ENCODE measurements around the gene METTL13. TPM values are rescaled to one million over a fixed set of nuclear protein-coding genes. Genes with fewer than 3 reads are reported as not detected.

The METTL13 gene
- total RNA-seq: 11.9 and 13.0 TPM in 2 replicates

- no peak for TF ChIP-seq CTCF (IDR thresholded peaks at IDR 0.05; ENCODE audit: insufficient read depth, low read depth, low read length)
- DNase-seq (ENCODE audit: low read depth): peak; percentile 100
- peak within 1 kb of the TSS; percentile 98 for H3K4me3 ChIP-seq (ENCODE audit: low read depth, low read length)
These were observed at the start of gene METTL13 for GRCh38 chr1:171781176-171781875. Gene METTL13, plus strand, starts transcription at chr1:171781660. Its CDS starts 308 bp downstream, at chr1:171781968.

DNA sequence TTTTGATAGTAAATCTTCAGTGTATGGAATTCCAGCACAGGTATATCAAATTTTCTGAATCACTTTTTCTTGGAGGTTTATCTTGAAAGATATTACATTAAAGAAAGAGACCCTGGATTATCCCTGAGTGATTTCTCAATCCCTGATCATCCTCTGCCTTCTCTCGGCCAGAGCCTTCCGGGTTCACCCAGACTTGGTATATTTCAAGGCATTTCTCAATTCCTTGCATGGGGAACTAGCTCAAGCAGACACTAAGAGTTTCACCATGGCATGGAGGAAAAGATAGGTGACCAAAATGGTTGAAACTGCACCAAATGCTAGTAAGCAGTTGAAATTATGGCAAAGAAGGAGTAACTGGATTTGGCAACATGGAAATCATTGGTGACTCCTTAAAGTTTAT, 45.3 kb upstream of the METTL13 start:
- no peak for DNase-seq (ENCODE audit: low read depth)
- H3K4me3 ChIP-seq (ENCODE audit: low read depth, low read length): no peak overlapping the region
- TF ChIP-seq CTCF (IDR thresholded peaks at IDR 0.05; ENCODE audit: insufficient read depth, low read depth, low read length): no peak

DNA sequence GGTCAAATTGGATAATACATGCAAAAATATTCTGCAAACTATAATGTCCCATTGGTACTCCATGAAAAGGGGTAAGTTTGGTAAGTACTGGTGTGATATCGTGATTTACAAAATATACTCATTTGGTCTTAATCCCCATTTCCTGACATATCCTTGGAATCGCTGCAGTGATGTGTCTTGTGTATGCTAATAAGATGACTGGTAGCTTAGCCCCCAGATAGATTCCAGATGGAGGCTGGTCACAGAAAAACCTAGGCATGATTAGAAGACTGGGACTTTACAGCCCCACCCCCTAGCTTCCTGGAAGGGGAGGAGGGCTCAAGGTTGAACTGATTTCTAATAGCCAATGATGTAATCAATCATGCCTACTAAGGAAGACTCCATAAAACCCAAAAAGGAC, 42.5 kb upstream of the METTL13 start:
- DNase-seq (ENCODE audit: low read depth): peak; percentile 30
- no peak overlapping the region for H3K4me3 ChIP-seq (ENCODE audit: low read depth, low read length)
- no peak for TF ChIP-seq CTCF (IDR thresholded peaks at IDR 0.05; ENCODE audit: insufficient read depth, low read depth, low read length)

- no peak overlapping the region for H3K4me3 ChIP-seq (ENCODE audit: low read depth, low read length)
- DNase-seq (ENCODE audit: low read depth): peak; percentile 26
- no peak for TF ChIP-seq CTCF (IDR thresholded peaks at IDR 0.05; ENCODE audit: insufficient read depth, low read depth, low read length)
These were observed 41.8 kb upstream of the METTL13 start for GRCh38 chr1:171739656-171740055.

- DNase-seq (ENCODE audit: low read depth): peak; percentile 14
- H3K4me3 ChIP-seq (ENCODE audit: low read depth, low read length): peak overlapping the region; percentile 92
These were observed 41.0 kb upstream of the METTL13 start for GRCh38 chr1:171740356-171740863.

DNA sequence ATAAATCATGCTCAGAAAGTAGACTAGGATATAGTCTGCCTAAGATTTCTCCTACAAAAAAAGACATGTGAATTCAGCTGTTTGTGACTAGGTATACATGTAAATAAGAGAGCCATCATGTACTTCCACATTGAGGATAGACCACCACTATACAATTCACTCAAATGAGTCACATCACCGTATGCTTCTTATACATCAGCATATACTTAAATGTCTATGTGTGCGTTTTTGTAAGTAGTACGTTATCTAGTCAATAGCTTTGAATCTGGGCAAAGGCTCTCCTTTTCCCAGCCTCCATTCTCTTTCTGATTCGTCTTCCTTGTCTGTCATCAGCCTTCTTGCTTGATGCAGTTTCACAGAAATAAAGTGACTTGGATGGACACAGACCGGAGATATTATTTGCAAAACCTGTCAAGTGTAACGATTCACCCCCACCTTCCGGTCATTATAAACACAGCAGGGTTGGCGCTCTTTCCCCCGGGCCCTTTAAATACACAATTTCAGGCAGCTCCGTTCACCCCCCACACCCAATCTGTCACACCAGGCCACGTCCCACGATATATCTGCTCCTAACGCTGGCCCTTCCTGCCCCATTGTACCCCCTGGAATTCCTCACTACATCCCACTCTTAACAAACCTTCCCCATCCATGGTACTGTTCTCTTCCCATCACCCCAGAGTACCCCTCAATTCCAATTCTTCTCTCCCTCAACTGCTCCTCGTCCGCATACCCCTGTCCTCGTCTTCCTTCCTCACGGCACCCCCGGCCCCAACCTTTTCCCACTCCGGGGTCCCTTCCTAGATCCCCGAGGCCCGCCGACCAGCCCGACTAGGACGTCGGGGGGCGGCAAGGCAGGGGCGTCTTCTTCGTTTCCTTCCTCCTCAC, 40.2 kb upstream of the METTL13 start:
- DNase-seq (ENCODE audit: low read depth): peak; percentile 29
- TF ChIP-seq CTCF (IDR thresholded peaks at IDR 0.05; ENCODE audit: insufficient read depth, low read depth, low read length): peak; percentile 20
- H3K4me3 ChIP-seq (ENCODE audit: low read depth, low read length): peak overlapping the region; percentile 92

More at GRCh38 chr1:171740356-171740863, 41.0 kb upstream of the METTL13 start:
- no peak for TF ChIP-seq CTCF (IDR thresholded peaks at IDR 0.05; ENCODE audit: insufficient read depth, low read depth, low read length)
